ENCODE results near the gene ECEL1.

DNA sequence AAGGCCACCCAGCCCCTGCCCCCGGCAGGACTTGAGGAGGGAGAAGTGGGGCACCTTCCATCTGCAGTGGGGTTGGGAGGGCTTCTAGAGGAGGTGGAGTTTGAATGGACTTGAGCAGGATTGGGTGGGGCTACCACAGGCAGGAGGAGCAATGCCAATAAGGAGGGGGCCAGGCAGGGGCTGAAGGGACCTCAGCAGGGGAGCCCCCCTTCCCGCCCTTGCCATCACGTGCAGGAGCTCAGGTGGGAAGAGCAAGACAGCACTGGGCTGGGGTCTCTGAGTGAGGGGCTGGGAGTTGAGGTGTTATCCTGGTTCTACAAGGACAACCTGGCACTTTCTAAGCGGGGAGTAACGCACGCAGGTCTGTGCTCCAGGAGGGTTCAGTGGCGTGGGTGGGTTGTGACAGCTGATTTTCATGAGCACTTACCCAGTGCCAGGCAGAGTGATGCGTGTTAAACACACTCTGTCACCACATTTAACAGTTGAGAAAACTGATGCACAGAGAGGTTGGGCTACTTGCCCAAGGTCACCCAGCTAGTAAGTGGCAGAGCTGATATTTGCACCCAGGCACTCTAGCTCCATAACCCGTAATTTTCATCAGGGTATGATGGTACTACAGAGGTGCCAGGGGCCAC lies 43.1 kb upstream of the ECEL1 start:
- no peak for TF ChIP-seq PAX5 (IDR thresholded peaks at IDR 0.05; ENCODE audit: insufficient read depth, low read length, severe bottlenecking)
- TF ChIP-seq TAF1 (IDR thresholded peaks at IDR 0.05; ENCODE audit: low read depth, low read length) = no peak

All from GM12891 (cell line).